ENCODE measurements around the gene NECTIN4.

DNA sequence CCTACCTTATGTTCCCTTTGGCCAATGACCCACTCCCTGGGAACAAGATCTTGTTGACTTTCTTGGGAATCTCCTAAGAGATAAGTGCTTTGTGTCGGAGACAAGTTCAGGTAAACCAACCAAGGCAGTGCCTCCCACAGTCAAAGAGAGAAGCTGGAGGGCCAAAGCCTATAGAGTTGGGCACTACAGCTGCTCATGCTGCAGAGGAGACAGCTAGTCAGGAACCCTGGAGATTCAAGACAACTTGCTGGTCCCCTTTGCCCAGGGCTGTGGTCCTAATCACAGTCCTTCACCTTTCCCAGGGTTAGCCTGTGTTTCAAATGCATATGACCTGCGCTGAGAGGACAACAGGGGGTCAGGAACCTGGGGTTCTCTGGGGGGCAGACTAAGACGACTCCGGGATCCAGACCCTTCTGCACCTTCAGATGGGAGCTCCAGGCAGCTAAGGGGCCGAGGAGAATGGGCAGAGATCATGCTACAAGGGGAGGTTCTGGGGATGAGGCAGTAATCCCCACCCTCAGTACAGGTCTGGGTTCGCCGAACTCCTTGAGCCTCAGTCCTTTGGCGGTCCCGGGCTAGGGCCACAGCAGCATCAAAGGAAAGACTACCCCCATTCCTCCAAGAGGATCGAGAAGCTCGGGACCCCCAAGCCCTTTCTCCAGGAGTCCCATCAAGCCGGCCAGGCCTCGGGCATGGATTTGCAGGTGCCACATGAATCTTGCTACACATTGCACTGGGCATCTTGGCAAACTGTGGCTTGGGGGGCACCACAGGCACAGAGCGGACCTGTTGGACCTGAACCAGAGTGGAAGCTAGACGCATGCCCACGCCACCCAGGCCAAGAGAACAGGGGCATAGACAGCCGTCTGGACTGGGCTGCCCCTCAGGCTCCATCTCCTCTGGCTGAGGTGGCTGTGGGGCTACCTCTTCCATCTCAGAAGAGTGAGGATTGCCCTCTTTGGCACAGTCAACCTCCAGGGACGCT, 41.6 kb downstream of the NECTIN4 start:
- TF ChIP-seq, protein P1, sequence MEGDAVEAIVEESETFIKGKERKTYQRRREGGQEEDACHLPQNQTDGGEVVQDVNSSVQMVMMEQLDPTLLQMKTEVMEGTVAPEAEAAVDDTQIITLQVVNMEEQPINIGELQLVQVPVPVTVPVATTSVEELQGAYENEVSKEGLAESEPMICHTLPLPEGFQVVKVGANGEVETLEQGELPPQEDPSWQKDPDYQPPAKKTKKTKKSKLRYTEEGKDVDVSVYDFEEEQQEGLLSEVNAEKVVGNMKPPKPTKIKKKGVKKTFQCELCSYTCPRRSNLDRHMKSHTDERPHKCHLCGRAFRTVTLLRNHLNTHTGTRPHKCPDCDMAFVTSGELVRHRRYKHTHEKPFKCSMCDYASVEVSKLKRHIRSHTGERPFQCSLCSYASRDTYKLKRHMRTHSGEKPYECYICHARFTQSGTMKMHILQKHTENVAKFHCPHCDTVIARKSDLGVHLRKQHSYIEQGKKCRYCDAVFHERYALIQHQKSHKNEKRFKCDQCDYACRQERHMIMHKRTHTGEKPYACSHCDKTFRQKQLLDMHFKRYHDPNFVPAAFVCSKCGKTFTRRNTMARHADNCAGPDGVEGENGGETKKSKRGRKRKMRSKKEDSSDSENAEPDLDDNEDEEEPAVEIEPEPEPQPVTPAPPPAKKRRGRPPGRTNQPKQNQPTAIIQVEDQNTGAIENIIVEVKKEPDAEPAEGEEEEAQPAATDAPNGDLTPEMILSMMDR (IDR thresholded peaks at IDR 0.05; ENCODE audit: poor library complexity) = no peak
- no peak for TF ChIP-seq EZH2 (IDR thresholded peaks at IDR 0.05; ENCODE audit: borderline replicate concordance)

Data from hepatocyte (in vitro differentiated cells).